Upper lobe of left lung (tissue), 4 donors: ENCODE data around the gene ACTC1.

Source experiments
- POLR2A ChIP-seq, 4 donors: fragments of 450-650 bp; IDR thresholded peaks; one replicate each; pipeline ENCODE4 v1.5.1; 2016 to 2017; ENCODE audit warnings: antibody characterized with exemption in 4 of 4, mild to moderate bottlenecking in 2 of 4
- TF ChIP-seq, protein P1 (sequence below), 6 experiments: fragments of 450-650 bp in 4 of 6; fragments of 200-600 bp in 2 of 6; sonication (generic) in 2 of 6; IDR thresholded peaks; one replicate each; pipeline ENCODE4 v1.5.1; 2016 to 2019; ENCODE audit warnings: antibody characterized with exemption in 6 of 6

DNA sequence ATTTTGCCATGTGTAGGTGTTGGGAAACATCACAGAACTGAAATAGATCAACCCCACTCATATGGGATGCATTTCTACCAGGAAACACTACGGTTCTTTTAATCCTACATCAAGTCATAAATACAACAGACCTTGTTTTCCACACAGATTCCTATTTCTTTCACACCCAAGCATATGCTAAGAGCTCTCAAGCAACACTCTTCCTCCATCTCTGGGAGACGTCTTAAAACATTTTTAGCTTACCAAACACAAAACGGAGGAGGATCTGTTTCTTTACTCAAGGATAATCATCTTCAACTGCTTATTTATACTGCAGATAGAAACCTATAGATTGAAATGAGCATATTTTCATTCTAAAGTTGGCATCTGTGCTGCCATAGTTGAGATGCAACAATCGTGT lies 45.7 kb downstream of the ACTC1 start:
- TF ChIP-seq, protein P1, sequence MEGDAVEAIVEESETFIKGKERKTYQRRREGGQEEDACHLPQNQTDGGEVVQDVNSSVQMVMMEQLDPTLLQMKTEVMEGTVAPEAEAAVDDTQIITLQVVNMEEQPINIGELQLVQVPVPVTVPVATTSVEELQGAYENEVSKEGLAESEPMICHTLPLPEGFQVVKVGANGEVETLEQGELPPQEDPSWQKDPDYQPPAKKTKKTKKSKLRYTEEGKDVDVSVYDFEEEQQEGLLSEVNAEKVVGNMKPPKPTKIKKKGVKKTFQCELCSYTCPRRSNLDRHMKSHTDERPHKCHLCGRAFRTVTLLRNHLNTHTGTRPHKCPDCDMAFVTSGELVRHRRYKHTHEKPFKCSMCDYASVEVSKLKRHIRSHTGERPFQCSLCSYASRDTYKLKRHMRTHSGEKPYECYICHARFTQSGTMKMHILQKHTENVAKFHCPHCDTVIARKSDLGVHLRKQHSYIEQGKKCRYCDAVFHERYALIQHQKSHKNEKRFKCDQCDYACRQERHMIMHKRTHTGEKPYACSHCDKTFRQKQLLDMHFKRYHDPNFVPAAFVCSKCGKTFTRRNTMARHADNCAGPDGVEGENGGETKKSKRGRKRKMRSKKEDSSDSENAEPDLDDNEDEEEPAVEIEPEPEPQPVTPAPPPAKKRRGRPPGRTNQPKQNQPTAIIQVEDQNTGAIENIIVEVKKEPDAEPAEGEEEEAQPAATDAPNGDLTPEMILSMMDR (IDR thresholded peaks at IDR 0.05), result no peak
- no peak for TF ChIP-seq POLR2A (IDR thresholded peaks at IDR 0.05)
